Tibial artery (tissue), 4 donors: ENCODE data around the gene STH.

Experiments
- DNase-seq, 2 donors: peaks; one replicate each; pipeline ENCODE4 v3.0.0-alpha.2; 2019
- H3K27ac ChIP-seq, 2 donors: fragments of 200-600 bp; sonication (generic) in 1 of 2; 1 replicate in 1 of 2; 2 replicates in 1 of 2; pipeline ENCODE4 v1.5.1; 2018 to 2019; ENCODE audit warnings: mild to moderate bottlenecking in 1 of 2
- H3K27me3 ChIP-seq, 2 donors: fragments of 200-600 bp; sonication (generic) in 1 of 2; one replicate each; pipeline versions ENCODE4 v1.5.1 to v1.6.0; 2016 to 2019
- H3K36me3 ChIP-seq, 3 donors: fragments of 200-600 bp; sonication (generic) in 2 of 3; one replicate each; pipeline ENCODE4 v1.5.1; 2016 to 2019; ENCODE audit warnings: mild to moderate bottlenecking in 2 of 3
- H3K4me1 ChIP-seq, 4 donors: fragments of 200-600 bp; sonication (generic) in 2 of 4; 1 replicate in 3 of 4; 2 replicates in 1 of 4; pipeline ENCODE4 v1.5.1; 2016 to 2019
- H3K4me3 ChIP-seq, 2 donors: fragments of 200-600 bp; sonication (generic) in 1 of 2; 1 replicate in 1 of 2; 2 replicates in 1 of 2; pipeline ENCODE4 v1.5.1; 2018 to 2019; ENCODE audit warnings: mild to moderate bottlenecking in 2 of 2
- H3K9me3 ChIP-seq, 3 donors: fragments of 200-600 bp; sonication (generic) in 1 of 3; one replicate each; pipeline ENCODE4 v1.5.1; 2016 to 2019
- CTCF ChIP-seq, 2 experiments: fragments of 200-600 bp in 1 of 2; fragments of 450-650 bp in 1 of 2; IDR thresholded peaks; one replicate each; pipeline ENCODE4 v1.5.1; 2017 to 2019; ENCODE audit warnings: antibody characterized with exemption in 2 of 2, mild to moderate bottlenecking in 1 of 2, moderate library complexity in 1 of 2
- intact Hi-C: fragments of 100-400 bp; cut with DNase I; formaldehyde crosslinking; loops from one replicate; pipeline ENCODE4 v1.15.0; 2023; ENCODE audit warnings: low total_unique reads

Gene STH

GRCh38 chr17:46035112-46035818 lies 36.2 kb downstream of the STH start:
- Histone ChIP-seq H3K4me1 (no peaks in the 10 kb centered on the region), H3K9me3 (no peaks in the 10 kb centered on the region), H3K36me3 (peaks cover 73 to 96% (median 93%) of the 10 kb centered on the region in 3 donors), H3K4me3 (no peak overlapping the region), H3K27ac (no peak overlapping the region), H3K27me3 (no peaks in the 10 kb centered on the region)
- intact Hi-C loops: no loop called here
- DNase-seq: no peak
- no peak for TF ChIP-seq CTCF (IDR thresholded peaks at IDR 0.05)

- Histone ChIP-seq H3K27ac (no peak overlapping the region), H3K4me3 (no peak overlapping the region), H3K4me1 (no peaks in the 10 kb centered on the region), H3K9me3 (no peaks in the 10 kb centered on the region), H3K36me3 (peaks cover 61 to 84% (median 81%) of the 10 kb centered on the region in 3 donors), H3K27me3 (no peaks in the 10 kb centered on the region)
- TF ChIP-seq CTCF (IDR thresholded peaks at IDR 0.05): no peak
- no peak for DNase-seq
- intact Hi-C loops: no loop called here
Observed at GRCh38 chr17:46036491-46036890, 37.4 kb downstream of the STH start.

DNA sequence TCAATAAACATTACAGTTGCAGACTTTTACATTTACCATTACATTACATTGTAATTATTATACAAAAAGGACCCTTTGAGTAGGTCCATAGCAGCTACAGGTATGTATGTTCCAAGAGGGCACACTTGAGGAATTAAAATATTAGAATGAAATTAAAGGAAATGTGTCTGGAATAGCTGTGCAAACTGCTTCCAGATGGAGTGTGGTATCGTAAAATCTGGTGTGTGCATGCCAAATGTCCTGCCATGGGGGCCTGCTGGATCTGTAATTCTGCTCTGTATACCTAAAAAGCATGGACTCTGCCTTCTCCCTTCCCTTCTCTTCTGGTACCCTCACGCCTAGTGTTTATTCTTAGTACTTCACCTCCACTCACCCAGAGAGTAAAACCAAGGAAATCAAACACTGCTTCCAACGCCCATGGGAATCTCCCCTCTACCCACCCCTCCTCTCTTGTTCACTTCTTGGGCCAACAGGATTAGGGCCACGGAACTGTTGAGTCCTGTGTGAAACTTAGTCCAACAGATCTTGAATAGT lies 38.7 kb downstream of the STH start:
- no peak for TF ChIP-seq CTCF (IDR thresholded peaks at IDR 0.05)
- no peaks in the 10 kb centered on the region for H3K27me3 ChIP-seq
- peaks cover 50 to 71% (median 68%) of the 10 kb centered on the region in 3 donors for H3K36me3 ChIP-seq
- H3K4me3 ChIP-seq: no peak overlapping the region
- no peak for DNase-seq
- H3K9me3 ChIP-seq: no peaks in the 10 kb centered on the region
- no peaks in the 10 kb centered on the region for H3K4me1 ChIP-seq
- no peak overlapping the region for H3K27ac ChIP-seq
- intact Hi-C loops: no loop called here

DNA sequence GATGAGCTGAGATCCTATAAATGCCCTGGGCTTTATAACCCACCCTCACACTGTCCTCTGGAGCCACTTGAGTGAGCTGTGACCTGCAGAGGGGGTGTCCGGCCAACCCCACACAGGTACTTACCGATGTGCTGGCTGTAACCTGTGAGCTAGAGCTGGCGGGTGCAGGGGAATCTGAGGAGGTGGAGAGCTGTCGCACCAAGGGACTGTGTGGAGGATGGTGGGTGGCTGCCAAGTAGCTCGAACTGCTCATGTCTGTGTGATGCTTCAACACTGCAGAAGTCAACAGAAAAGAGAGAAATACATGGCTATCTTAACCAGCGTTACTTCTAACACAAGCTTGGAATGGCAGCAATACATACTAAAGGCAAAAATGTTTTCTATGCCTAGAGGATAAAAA lies 39.4 kb downstream of the STH start:
- Histone ChIP-seq H3K36me3 (peaks cover 44 to 67% (median 62%) of the 10 kb centered on the region in 3 donors), H3K4me1 (no peaks in the 10 kb centered on the region), H3K27me3 (no peaks in the 10 kb centered on the region), H3K4me3 (no peak overlapping the region), H3K27ac (no peak overlapping the region), H3K9me3 (no peaks in the 10 kb centered on the region)
- no peak for DNase-seq
- intact Hi-C loops: no loop called here
- TF ChIP-seq CTCF (IDR thresholded peaks at IDR 0.05): no peak

GRCh38 chr17:46038937-46039336 lies 39.9 kb downstream of the STH start:
- intact Hi-C loops: no loop called here
- peaks cover 39 to 65% (median 57%) of the 10 kb centered on the region in 3 donors for H3K36me3 ChIP-seq
- H3K27me3 ChIP-seq: no peaks in the 10 kb centered on the region
- DNase-seq: no peak
- TF ChIP-seq CTCF (IDR thresholded peaks at IDR 0.05): no peak
- H3K4me3 ChIP-seq: no peak overlapping the region
- H3K27ac ChIP-seq: no peak overlapping the region
- H3K9me3 ChIP-seq: no peaks in the 10 kb centered on the region
- H3K4me1 ChIP-seq: peaks cover 0 to 4% (median 0%) of the 10 kb centered on the region in 4 donors
